GM18519 (cell line): Measurements from ENCODE around the gene NELFA.
"Not testable (repeated sequence)": the region's sequence is repeated elsewhere in the genome, so short reads cannot be mapped to it uniquely, and the experiment has no call there.

ENCODE experiments used
- ATAC-seq: cut with Tn5 transposase; IDR thresholded peaks from one replicate; pipeline ENCODE4 v1.9.1; 2021; ENCODE audit warnings: mild to moderate bottlenecking, moderate library complexity; ENCODE audit not compliant: unreplicated experiment, low FRiP score

The NELFA gene

GRCh38 chr4:2041239-2042130 lies 32.7 kb upstream of the NELFA start:
- ATAC-seq: peak; percentile 48

- ATAC-seq: no peak
These were observed 31.8 kb upstream of the NELFA start for GRCh38 chr4:2040391-2041238.

DNA sequence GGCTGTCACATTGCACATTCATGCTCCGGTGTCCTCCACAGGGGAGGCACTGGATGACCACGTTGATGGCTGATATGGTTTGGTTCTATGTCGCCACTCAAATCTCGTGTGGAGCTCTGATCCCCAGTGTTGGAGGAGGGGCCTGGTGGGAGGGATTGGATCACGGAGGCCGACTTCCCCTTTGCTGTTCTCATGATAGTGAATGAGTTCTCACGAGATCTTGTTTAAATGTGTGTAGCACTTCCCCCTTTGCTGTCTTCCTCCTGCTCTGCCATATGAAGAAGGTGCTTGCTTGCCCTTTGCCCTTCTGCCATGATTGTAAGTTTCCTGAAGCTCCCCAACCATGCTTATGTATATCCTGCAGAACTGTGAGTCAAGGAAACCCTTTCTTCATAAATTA lies 28.1 kb upstream of the NELFA start:
- ATAC-seq: no peak

- no peak for ATAC-seq
These were observed 27.6 kb upstream of the NELFA start for GRCh38 chr4:2036327-2036726.

DNA sequence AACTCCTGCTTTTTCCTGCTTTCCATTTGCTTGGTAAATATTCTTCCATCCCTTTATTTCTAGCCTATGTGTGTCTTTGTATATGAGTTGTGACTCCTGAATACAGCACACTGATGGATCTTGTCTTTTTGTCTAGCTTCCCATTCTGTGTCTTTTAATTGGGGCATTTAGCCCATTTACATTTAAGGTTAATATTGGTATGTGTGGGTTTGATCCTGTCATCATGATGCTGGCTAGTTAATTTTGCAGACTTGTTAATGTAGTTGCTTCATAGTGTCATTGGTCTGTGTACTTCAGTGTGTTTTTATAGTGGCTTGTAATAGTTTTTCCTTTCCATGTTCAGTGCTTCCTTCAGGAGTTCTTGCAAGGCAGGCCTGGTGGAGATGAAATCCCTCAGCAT lies 22.4 kb upstream of the NELFA start:
- ATAC-seq: not testable (repeated sequence)

DNA sequence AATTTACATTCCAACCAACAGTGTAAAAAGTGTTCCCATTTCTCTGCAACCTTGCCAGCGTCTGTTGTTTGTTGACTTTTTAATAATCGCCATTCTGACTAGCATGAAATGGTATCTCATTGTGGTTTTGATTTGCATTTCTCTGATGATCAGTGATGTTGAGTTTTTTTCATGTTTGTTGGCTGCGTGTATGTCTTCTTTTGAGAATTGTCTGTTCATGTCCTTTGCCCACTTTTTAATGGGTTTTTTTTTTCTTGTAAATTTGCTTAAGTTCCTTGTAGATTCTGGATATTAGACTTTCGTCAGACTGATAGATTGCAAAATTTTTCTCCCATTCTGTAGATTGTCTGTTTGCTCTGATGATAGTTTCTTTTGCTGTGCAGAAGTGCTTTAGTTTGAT lies 18.3 kb upstream of the NELFA start:
- not testable (repeated sequence) for ATAC-seq

- ATAC-seq: no peak
These were observed 17.0 kb upstream of the NELFA start for GRCh38 chr4:2025817-2026216.

DNA sequence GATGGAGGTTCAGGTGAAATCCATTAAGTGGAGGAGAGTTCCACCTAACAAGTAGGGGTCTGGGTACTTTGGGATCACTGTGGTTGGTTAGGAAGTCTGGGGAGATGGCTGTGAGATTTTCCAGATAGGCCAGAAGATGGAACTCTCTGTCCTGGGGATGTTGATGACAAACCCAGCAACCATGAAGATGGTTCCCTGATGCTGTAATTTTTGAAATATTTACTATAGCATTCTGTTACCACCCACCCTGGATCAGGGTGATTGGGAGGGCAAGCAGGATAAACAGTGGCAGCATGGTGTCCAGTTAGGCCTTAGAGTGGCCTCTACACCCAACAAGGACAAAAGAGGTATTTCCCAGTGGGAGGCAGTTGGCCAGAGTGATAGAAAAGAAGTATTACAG lies 15.9 kb upstream of the NELFA start:
- ATAC-seq: no peak

GRCh38 chr4:2021358-2022018 lies 12.7 kb upstream of the NELFA start:
- ATAC-seq: not testable (repeated sequence)

GRCh38 chr4:2015008-2015407 lies 6.2 kb upstream of the NELFA start:
- no peak for ATAC-seq

- ATAC-seq: no peak
These were observed 2.8 kb upstream of the NELFA start for GRCh38 chr4:2011583-2011982.

DNA sequence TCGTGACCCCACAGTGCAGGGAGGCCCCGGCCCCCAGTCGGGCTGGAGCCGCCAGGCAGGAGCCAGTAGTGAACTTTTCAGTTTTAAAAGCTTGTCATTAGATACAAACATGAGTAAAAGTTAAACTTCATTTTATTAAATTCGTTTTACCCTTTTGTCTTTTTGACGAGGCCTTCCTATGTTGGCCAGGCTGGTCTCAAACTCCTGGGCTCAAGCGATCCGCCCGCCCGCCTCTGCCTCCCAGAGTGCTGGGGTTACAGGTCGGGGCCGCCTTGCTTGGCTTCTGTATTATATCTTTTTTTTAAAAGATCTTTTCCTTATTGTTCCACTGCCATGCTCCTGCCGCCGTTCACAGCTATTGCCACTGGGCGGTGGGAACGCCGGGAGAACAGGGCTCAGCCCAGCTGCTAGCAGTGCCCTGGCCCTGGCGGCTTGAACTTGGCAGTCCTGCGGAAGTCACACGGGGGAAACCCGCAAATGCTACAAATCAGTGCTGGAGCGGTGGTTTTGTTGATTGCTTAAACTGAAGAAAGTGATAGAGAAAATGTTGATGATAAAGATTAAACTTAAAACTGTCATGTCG lies 968 bp upstream of the NELFA start:
- no peak for ATAC-seq

- ATAC-seq: no peak
These were observed 178 bp downstream of the NELFA start for GRCh38 chr4:2008671-2008920.

DNA sequence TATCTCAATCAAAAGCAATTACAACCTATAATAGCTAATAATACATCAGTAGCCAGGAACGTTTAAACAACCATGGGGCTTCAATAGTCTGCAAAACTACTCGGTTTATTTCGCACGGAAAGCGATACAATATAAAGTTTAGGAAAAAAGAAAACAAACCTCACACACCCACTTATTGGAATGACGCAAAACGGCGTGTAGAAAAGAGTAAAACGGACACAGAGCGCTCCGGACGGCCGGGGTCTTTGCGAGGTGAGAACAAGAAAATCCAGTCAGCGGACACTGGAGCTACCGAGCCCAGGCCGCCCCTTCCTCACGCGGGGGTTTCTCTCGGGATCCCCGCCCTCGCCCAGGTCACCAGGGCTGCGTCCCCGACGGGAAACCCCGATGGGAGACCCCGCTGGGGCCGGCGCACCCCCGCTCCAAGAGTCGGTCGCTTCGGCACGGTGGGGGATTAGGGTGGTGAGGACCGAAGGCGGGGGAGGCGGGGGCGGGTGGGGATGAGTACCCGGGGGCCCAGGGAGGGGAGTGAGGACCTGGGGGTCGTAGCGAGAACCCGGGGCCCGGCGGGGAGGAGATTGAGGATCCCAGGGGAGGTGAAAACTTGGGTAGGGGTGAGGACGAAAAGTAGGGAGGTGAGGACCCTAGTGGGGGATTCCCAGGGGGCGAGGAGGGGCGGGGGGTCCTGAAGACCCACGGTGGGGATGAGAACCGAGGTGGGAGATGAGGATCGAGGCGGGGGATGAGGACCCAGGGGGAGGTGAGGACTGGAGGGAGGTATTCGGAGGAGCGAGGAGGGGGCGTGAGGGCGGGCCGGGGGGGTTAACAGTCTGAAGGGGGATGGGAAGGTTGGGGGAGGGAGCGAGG lies 737 bp downstream of the NELFA start:
- no peak for ATAC-seq

DNA sequence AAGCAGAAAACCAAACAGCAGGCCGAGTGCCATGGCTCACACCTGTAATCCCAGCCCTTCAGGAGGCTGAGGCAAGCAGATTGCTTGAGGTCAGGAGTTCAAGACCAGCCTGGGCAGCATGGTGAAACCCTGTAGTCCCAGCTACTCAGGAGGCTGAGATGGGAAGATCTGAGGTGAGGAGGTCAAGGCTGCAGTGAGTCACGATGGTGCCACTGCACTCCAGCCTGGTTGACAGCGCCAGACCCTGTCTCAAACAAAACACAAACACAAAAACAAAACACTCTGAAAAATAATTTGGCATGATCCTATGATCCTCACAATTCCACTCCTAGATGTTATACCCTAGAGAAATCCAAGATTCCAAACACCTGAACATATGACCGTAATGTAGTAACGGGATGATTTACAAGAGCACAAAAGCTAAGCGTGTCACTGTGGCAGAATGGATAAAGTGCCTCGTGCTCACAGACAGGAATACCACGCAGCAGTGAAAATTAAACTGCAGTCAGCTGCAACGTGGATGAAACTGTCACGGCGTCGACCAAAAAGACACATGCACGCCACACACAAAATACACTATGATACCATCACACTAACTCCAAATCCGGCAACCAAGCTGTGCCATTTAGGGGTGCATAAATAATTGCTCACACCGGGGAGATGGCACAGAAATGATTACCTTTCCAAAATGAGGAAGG lies 1.7 kb downstream of the NELFA start:
- ATAC-seq: no peak

GRCh38 chr4:2006367-2006766 lies 2.4 kb downstream of the NELFA start:
- no peak for ATAC-seq

GRCh38 chr4:2003361-2003760 lies 5.4 kb downstream of the NELFA start:
- not testable (repeated sequence) for ATAC-seq

DNA sequence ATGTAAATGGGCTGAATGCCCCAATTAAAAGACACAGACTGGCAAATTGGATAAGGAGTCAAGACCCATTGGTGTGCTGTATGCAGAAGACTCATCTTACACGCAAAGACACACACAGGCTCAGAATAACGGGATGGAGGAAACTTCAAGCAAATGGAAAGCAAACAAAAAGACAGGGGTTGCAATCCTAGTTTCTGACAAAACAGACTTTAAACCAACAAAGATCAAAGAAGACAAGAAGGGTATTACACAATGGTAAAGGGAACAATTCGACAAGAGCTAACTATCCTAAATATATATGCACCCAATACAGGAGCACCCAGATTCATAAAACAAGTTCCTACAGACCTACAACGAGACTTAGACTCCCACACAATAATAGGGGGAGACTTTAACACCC lies 9.5 kb downstream of the NELFA start:
- not testable (repeated sequence) for ATAC-seq

DNA sequence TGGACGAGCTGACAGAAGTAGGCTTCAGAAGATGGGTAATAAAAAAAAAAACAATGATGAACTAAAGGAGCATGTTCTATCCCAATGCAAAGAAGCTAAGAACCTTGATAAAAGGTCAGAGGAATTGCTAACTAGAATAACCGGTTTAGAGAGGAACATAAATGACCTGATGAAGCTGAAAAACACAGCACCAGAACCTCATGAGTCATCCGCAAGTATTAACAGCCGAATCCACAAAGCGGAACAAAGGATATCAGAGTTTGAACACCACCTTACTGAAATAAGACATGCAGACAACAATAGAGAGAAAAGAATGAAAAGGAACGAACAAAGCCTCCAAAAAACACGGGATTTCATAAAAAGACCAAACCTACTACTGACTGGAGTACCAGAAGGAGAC lies 10.5 kb downstream of the NELFA start:
- ATAC-seq: no peak
